HG03280 (cell line): ENCODE measurements around the gene PEX10.
"Not testable (repeated sequence)": the region's sequence is repeated elsewhere in the genome, so short reads cannot be mapped to it uniquely, and the experiment has no call there.

Experiments used
- ATAC-seq: cut with Tn5 transposase; IDR thresholded peaks from one replicate; pipeline ENCODE4 v1.9.1; 2021; ENCODE audit warnings: mild to moderate bottlenecking, moderate library complexity; ENCODE audit not compliant: unreplicated experiment

The PEX10 gene

GRCh38 chr1:2443277-2444137 lies 31.1 kb upstream of the PEX10 start:
- ATAC-seq = no peak

- no peak for ATAC-seq
Measured at GRCh38 chr1:2442661-2443060, 30.3 kb upstream of the PEX10 start.

GRCh38 chr1:2441746-2442145 lies 29.4 kb upstream of the PEX10 start:
- no peak for ATAC-seq

GRCh38 chr1:2440346-2440745 lies 28.0 kb upstream of the PEX10 start:
- ATAC-seq = not testable (repeated sequence)

- ATAC-seq = no peak
Measured at GRCh38 chr1:2439369-2439768, 27.0 kb upstream of the PEX10 start.

GRCh38 chr1:2438641-2439040 lies 26.3 kb upstream of the PEX10 start:
- no peak for ATAC-seq

- ATAC-seq = no peak
Measured at GRCh38 chr1:2438038-2438437, 25.7 kb upstream of the PEX10 start.

GRCh38 chr1:2437617-2438016 lies 25.3 kb upstream of the PEX10 start:
- no peak for ATAC-seq

- no peak for ATAC-seq
Measured at GRCh38 chr1:2436876-2437275, 24.5 kb upstream of the PEX10 start.

GRCh38 chr1:2435746-2436355 lies 23.5 kb upstream of the PEX10 start:
- no peak for ATAC-seq

- ATAC-seq = no peak
Measured at GRCh38 chr1:2435091-2435490, 22.7 kb upstream of the PEX10 start.

GRCh38 chr1:2433936-2434655 lies 21.7 kb upstream of the PEX10 start:
- ATAC-seq = no peak

- ATAC-seq = no peak
Measured at GRCh38 chr1:2433196-2433595, 20.8 kb upstream of the PEX10 start.

- no peak for ATAC-seq
Measured at GRCh38 chr1:2432441-2432844, 20.1 kb upstream of the PEX10 start.

GRCh38 chr1:2431518-2431917 lies 19.2 kb upstream of the PEX10 start:
- no peak for ATAC-seq

- ATAC-seq = no peak
Measured at GRCh38 chr1:2431103-2431502, 18.7 kb upstream of the PEX10 start.

GRCh38 chr1:2430592-2430973 lies 18.2 kb upstream of the PEX10 start:
- ATAC-seq = no peak

- no peak for ATAC-seq
Measured at GRCh38 chr1:2429780-2430591, 17.6 kb upstream of the PEX10 start.

GRCh38 chr1:2428490-2428889 lies 16.1 kb upstream of the PEX10 start:
- no peak for ATAC-seq

GRCh38 chr1:2427976-2428375 lies 15.6 kb upstream of the PEX10 start:
- ATAC-seq = no peak

GRCh38 chr1:2427051-2427450 lies 14.7 kb upstream of the PEX10 start:
- ATAC-seq = no peak
